GM23248 (cell line): ENCODE data around the gene TMEM123.

Source experiments
- EZH2 ChIP-seq: fragments of 200-600 bp; sonication (generic); IDR thresholded peaks from 2 replicates; pipeline ENCODE4 v1.6.1; 2018; ENCODE audit warnings: antibody characterized with exemption, mild to moderate bottlenecking; ENCODE audit not compliant: insufficient read depth, poor library complexity, severe bottlenecking
- EZH2phosphoT487 ChIP-seq: fragments of 200-600 bp; sonication (generic); IDR thresholded peaks from 2 replicates; pipeline ENCODE4 v1.6.1; 2018; ENCODE audit warnings: antibody characterized with exemption, moderate library complexity, mild to moderate bottlenecking, low read depth; ENCODE audit not compliant: insufficient read depth

GRCh38 chr11:102426000-102426399 lies 26.6 kb downstream of the TMEM123 start:
- no peak for TF ChIP-seq EZH2
- TF ChIP-seq EZH2phosphoT487: no peak
